Measurements from ENCODE around the gene SLC35C1. TPM values are rescaled to one million over a fixed set of nuclear protein-coding genes. Genes with fewer than 3 reads are reported as not detected.
A peak's percentile ranks its signal among the peaks of the same experiment; 100 is the strongest.
"Not testable (repeated sequence)": the region's sequence is repeated elsewhere in the genome, so short reads cannot be mapped to it uniquely, and the experiment has no call there.

SLC35C1 gene
- total RNA-seq, 1 donor from 2014 or later = 3.7 TPM

GRCh38 chr11:45809456-45810395 is 4.8 kb downstream of the SLC35C1 start:
- DNase-seq (ENCODE audit: low spot score in 2 of 2) (no peak), FAIRE-seq (no peak)

DNA sequence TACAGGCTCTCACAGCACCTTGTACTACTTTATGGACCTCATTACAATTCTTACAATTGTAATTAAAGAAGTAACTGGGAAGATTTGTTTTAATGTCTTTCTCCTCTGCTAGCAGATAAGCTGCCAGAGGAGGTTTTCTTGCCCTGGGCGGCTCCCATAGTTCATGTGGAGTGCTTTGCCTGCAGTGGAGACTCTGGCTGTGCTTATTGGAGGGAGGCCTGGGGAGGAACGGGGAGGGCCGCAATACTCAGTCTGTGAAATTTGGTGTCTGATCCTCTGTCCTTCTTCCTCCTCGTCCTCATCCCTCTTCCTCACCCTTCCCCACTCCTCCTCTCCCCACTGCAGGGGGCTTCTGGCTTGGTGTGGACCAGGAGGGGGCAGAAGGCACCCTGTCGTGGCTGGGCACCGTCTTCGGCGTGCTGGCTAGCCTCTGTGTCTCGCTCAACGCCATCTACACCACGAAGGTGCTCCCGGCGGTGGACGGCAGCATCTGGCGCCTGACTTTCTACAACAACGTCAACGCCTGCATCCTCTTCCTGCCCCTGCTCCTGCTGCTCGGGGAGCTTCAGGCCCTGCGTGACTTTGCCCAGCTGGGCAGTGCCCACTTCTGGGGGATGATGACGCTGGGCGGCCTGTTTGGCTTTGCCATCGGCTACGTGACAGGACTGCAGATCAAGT is 5.6 kb downstream of the SLC35C1 start:
- FAIRE-seq = no peak
- DNase-seq (ENCODE audit: low spot score in 2 of 2) = no peak

DNA sequence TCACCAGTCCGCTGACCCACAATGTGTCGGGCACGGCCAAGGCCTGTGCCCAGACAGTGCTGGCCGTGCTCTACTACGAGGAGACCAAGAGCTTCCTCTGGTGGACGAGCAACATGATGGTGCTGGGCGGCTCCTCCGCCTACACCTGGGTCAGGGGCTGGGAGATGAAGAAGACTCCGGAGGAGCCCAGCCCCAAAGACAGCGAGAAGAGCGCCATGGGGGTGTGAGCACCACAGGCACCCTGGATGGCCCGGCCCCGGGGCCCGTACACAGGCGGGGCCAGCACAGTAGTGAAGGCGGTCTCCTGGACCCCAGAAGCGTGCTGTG is 6.1 kb downstream of the SLC35C1 start:
- DNase-seq (ENCODE audit: low spot score in 2 of 2) (no peak), FAIRE-seq (no peak)

- FAIRE-seq (no peak), DNase-seq (ENCODE audit: low spot score in 2 of 2) (no peak)
Measured at GRCh38 chr11:45811571-45812290, 6.8 kb downstream of the SLC35C1 start.

GRCh38 chr11:45812581-45813548 is 7.9 kb downstream of the SLC35C1 start:
- DNase-seq (ENCODE audit: low spot score in 2 of 2) (no peak), FAIRE-seq (no peak)

- DNase-seq (ENCODE audit: low spot score in 2 of 2) (no peak), FAIRE-seq (no peak)
Measured at GRCh38 chr11:45815747-45816146, 10.8 kb downstream of the SLC35C1 start.

- DNase-seq (ENCODE audit: low spot score in 2 of 2) (no peak), FAIRE-seq (no peak)
Measured at GRCh38 chr11:45816614-45817013, 11.7 kb downstream of the SLC35C1 start.

DNA sequence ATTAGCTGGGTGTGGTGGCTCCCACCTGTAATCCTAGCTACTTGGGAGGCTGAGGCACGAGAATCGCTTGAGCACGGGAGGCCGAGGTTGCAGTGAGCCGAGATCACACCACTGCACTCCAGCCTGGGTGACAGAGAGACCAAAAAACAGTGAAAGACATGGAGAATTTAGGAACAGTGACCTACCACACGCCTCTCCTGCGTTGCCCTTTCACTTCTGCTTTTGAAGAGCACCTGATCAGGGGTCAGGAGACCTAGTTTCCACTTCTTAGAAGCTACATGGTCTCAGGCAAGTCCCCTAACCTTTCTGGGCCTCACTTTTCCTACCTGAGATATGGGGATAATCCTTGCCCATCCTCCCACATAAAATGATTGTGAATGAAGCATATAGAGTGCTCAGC is 12.2 kb downstream of the SLC35C1 start:
- FAIRE-seq (no peak), DNase-seq (ENCODE audit: low spot score in 2 of 2) (no peak)

DNA sequence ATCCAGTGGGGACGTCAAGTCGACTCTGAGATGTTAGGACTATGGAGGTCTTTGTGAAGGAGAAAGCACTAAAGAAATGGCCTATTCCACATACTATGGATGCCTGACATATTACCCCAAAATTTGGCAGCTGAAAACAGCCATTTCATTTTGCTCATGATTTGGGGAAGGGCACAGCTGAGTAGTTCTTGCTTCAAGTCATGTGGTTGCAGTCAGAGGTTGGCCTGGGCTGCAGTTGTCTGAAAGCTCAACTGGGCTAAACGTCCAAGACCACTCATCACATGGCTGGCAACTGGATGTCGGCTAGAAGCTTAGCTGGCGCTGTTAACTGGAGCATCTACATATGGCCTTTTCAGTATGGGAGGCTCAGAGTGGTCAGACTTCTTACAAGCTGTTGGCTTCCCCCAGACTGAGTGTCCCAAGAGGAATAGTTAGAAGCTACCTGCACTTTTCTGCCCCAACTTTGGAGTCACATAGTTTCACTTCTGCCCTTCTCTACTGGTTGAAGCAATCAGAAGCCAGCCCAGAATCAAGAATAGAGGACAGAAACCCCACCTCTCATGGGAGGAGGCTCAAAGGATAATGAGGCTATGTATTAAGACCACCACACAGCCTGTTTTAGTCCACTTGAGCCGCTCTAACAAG is 14.1 kb downstream of the SLC35C1 start:
- FAIRE-seq (no peak), DNase-seq (ENCODE audit: low spot score in 2 of 2) (no peak)

GRCh38 chr11:45820211-45820857 is 15.4 kb downstream of the SLC35C1 start:
- DNase-seq (ENCODE audit: low spot score in 2 of 2) = no peak
- no peak for FAIRE-seq

DNA sequence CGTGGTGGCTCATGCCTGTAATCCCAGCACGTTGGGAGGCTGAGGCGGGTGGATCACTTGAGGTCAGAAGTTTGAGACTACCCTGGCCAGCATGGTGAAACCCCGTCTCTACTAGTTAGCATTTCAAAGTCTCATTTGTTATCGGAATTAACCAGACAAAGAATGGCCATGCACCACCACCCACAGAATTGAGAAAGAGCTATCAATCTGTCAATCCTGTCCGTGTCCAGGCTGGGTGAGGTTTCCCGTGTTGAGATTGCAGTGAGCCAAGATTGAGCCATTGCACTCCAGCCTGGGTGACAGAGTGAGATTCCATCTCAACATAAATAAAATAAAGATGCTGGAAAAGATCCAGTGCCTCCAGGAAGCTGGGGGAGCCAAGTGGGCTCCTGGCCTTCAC is 21.5 kb downstream of the SLC35C1 start:
- not testable (repeated sequence) for DNase-seq (ENCODE audit: low spot score in 2 of 2)
- peak; percentile 100 for FAIRE-seq

- FAIRE-seq (no peak), DNase-seq (ENCODE audit: low spot score in 2 of 2) (no peak)
Measured at GRCh38 chr11:45827123-45827522, 22.2 kb downstream of the SLC35C1 start.

DNA sequence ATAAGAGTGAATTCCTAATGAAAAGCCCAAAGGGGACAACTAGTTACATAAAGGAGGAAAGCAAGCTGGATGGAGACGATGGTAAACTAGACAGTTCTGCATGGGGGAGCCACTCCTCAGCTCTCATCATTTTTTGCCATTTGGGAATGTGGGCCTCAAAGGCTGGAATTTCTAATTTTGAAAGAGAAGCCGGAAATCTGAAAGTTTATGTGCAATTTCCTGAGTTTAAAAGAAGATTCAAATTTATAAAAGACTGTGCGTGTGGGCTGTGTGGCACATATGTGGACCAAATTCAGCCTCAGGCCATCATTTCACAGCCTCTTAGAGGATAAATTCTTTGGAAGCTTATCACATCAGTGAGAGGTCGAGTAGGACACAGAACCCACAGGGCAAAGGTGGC is 24.0 kb downstream of the SLC35C1 start:
- DNase-seq (ENCODE audit: low spot score in 2 of 2) (no peak), FAIRE-seq (no peak)

- FAIRE-seq (no peak), DNase-seq (ENCODE audit: low spot score in 2 of 2) (no peak)
Measured at GRCh38 chr11:45830596-45830995, 25.6 kb downstream of the SLC35C1 start.

DNA sequence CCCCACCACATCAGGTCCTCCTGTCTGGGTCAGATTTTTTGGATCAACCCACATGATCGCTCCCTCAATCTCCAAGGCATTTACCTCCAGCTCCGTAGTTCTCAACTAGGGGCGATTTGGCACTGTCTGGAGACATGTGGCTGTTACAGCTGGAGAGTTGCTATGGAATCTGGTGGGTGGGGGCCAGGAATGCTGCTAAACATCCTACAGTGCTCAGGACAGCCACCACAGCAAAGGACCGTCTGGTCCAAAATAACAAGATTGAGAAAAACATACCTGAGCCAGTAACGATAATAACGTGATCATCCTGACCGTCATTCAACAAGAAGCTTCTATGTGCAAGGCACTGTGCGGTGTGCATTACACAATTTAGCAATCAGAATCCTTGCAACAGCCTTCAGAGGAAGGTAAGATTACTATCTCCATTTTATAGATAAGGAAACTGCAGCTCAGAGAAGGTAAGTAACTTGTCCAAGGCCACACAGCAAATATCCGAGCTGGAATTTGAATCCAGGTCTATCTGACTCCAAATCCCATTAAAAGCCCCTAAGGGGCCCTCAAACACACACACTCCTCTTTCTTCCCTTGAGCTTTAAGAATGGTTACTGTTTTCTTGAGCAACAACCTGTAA is 28.0 kb downstream of the SLC35C1 start:
- no peak for DNase-seq (ENCODE audit: low spot score in 2 of 2)

DNA sequence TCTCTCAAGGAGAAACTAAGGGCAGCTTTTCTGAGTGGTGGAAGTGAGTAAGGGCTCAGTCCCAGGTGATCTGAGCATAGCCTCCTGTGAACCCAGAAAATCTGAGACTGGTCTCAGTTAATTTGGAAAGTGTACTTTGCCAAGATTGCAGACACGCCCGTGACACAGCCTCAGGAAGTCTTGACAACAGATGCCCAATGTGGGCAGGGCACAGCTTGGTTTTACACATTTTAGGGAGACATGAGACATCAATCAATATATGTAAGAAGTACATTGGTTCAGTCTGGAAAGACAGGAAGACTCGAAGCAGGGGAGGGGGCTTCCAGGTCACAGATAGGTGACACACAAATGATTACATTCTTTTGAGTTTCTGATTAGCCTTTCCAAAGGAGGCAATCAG is 28.8 kb downstream of the SLC35C1 start:
- DNase-seq (ENCODE audit: low spot score in 2 of 2) (no peak), FAIRE-seq (no peak)

More for the DNA sequence above, 28.0 kb downstream of the SLC35C1 start:
- no peak for FAIRE-seq

DNA sequence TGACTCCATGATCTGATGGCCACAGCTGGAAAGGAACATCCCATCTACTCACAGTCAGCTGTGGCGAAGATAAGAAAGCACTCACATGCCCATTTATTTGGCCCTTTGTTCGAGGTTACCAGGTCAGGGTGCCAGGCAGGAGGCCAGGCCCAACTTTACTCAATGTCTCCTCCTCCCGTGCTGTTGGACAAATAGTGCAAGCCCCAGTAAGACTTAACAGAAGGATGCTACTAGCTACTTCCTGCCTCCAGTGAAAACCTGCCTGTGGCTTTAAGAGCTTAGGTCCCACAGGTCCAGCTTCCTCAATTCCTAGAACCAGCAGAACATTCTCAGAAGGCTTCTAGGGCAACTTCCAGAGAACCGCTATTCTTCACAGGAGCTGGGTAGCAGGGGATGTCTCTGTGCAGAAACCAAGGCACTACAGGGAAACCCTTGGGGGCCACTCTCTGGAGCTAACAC is 29.4 kb downstream of the SLC35C1 start:
- no peak for FAIRE-seq
- DNase-seq (ENCODE audit: low spot score in 2 of 2) = no peak

DNA sequence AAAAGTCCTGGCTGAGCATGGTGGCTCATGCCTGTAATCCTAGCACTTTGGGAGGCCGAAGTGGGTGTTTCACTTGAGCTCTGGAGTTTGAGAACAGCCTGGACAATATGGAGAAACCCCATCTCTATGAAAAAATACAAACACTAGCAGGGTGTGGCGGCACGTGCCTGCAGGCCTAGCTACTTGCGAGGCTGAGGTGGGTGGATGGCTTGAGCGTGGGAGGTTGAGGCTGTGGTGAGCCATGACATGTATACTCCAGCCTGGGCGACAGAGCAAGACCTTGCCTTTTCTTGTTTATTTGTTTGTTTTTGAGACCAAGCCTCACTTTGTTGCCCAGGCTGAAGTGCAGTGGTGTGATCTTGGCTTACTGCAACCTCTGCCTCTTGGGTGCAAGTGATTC is 34.3 kb downstream of the SLC35C1 start:
- DNase-seq (ENCODE audit: low spot score in 2 of 2) (no peak), FAIRE-seq (no peak)
